Measurements from ENCODE around the gene ARHGAP9. TPM values are rescaled to one million over a fixed set of nuclear protein-coding genes. Genes with fewer than 3 reads are reported as not detected.
"Not testable (repeated sequence)": the region's sequence is repeated elsewhere in the genome, so short reads cannot be mapped to it uniquely, and the experiment has no call there.

The ARHGAP9 gene
- total RNA-seq, 6 donors from 2014 or later = 29.2 to 131 (median 43.7) TPM

- Histone ChIP-seq H3K27me3 (no peaks in the 10 kb centered on the region), H3K27ac (no peak overlapping the region), H3K9me3 (peaks cover 0 to 5% (median 0%) of the 10 kb centered on the region in 4 donors), H3K36me3 (no peaks in the 10 kb centered on the region), H3K4me3 (no peak overlapping the region), H3K4me1 (no peaks in the 10 kb centered on the region)
- no peak for ATAC-seq (ENCODE audit: low FRiP score in 2 of 2)
- TF ChIP-seq EP300 (IDR thresholded peaks at IDR 0.05) (no peak), POLR2A (IDR thresholded peaks at IDR 0.05) (no peak), POLR2AphosphoS5 (IDR thresholded peaks at IDR 0.05) (no peak)
- WGBS, 2 donors = 32 to 77% methylated on average over 1 of the region's 1 CpG
- DNase-seq = no peak
These were observed 37.7 kb downstream of the ARHGAP9 start for GRCh38 chr12:57441846-57442427.

GRCh38 chr12:57441393-57441792 lies 38.3 kb downstream of the ARHGAP9 start:
- WGBS, 2 donors = 75 to 82% methylated on average over 2 of the region's 2 CpGs
- not testable (repeated sequence) for ATAC-seq (ENCODE audit: low FRiP score in 2 of 2); DNase-seq; H3K9me3 ChIP-seq; H3K36me3 ChIP-seq; H3K27me3 ChIP-seq; H3K4me3 ChIP-seq; H3K4me1 ChIP-seq; H3K27ac ChIP-seq

- Histone ChIP-seq H3K4me3 (no peak overlapping the region), H3K9me3 (peaks cover 0 to 5% (median 0%) of the 10 kb centered on the region in 4 donors), H3K36me3 (no peaks in the 10 kb centered on the region), H3K27me3 (no peaks in the 10 kb centered on the region), H3K4me1 (no peaks in the 10 kb centered on the region), H3K27ac (no peak overlapping the region)
- 84 to 85% methylated on average over 4 of the region's 4 CpGs for WGBS, 2 donors
- TF ChIP-seq EP300 (IDR thresholded peaks at IDR 0.05) (no peak), CTCF (IDR thresholded peaks at IDR 0.05) (no peak), POLR2AphosphoS5 (IDR thresholded peaks at IDR 0.05) (no peak), POLR2A (IDR thresholded peaks at IDR 0.05) (no peak)
- ATAC-seq (ENCODE audit: low FRiP score in 2 of 2) = no peak
- no peak for DNase-seq
These were observed 39.9 kb downstream of the ARHGAP9 start for GRCh38 chr12:57439762-57440266.

GRCh38 chr12:57438400-57438799 lies 41.3 kb downstream of the ARHGAP9 start:
- ATAC-seq (ENCODE audit: low FRiP score in 2 of 2) (no peak), DNase-seq (no peak)
- TF ChIP-seq EP300 (IDR thresholded peaks at IDR 0.05) (no peak), POLR2A (IDR thresholded peaks at IDR 0.05) (no peak), CTCF (IDR thresholded peaks at IDR 0.05) (no peak), POLR2AphosphoS5 (IDR thresholded peaks at IDR 0.05) (no peak)
- no peak overlapping the region for H3K4me3 ChIP-seq
- no peaks in the 10 kb centered on the region for H3K27me3 ChIP-seq
- H3K9me3 ChIP-seq = peaks cover 0 to 5% (median 0%) of the 10 kb centered on the region in 4 donors
- no peaks in the 10 kb centered on the region for H3K36me3 ChIP-seq
- WGBS, 2 donors = 75 to 76% methylated on average over 1 of the region's 1 CpG
- no peaks in the 10 kb centered on the region for H3K4me1 ChIP-seq
- H3K27ac ChIP-seq = no peak overlapping the region

- no peak for TF ChIP-seq POLR2A (IDR thresholded peaks at IDR 0.05)
- no peak for TF ChIP-seq CTCF (IDR thresholded peaks at IDR 0.05)
- no peak for TF ChIP-seq EP300 (IDR thresholded peaks at IDR 0.05)
- no peak for TF ChIP-seq POLR2AphosphoS5 (IDR thresholded peaks at IDR 0.05)
- DNase-seq = no peak
- H3K27me3 ChIP-seq = no peaks in the 10 kb centered on the region
- 42 to 63% methylated on average over 4 of the region's 4 CpGs for WGBS, 2 donors
- peaks cover 0 to 5% (median 0%) of the 10 kb centered on the region in 4 donors for H3K4me1 ChIP-seq
- ATAC-seq (ENCODE audit: low FRiP score in 2 of 2) = no peak
- no peak overlapping the region for H3K4me3 ChIP-seq
- no peaks in the 10 kb centered on the region for H3K9me3 ChIP-seq
- H3K27ac ChIP-seq = no peak overlapping the region
- no peaks in the 10 kb centered on the region for H3K36me3 ChIP-seq
These were observed 44.4 kb downstream of the ARHGAP9 start for GRCh38 chr12:57435293-57435692.
